ENCODE data around the gene SLC66A1.
"Not testable (repeated sequence)": the region's sequence is repeated elsewhere in the genome, so short reads cannot be mapped to it uniquely, and the experiment has no call there.

The SLC66A1 gene

GRCh38 chr1:19289244-19289643 lies 22.9 kb upstream of the SLC66A1 start:
- no peaks in the 10 kb centered on the region for H3K4me1 ChIP-seq (ENCODE audit: low read length)
- no peaks in the 10 kb centered on the region for H3K9me3 ChIP-seq (ENCODE audit: insufficient read depth, low read length)
- no peak overlapping the region for H2AFZ ChIP-seq (ENCODE audit: low read depth, low read length)
- H3K4me2 ChIP-seq (ENCODE audit: low read length), result no peak overlapping the region
- no peaks in the 10 kb centered on the region for H3K79me2 ChIP-seq (ENCODE audit: low read length)
- no peak overlapping the region for H3K9ac ChIP-seq (ENCODE audit: low read length)
- H3K27ac ChIP-seq (ENCODE audit: low read length), result no peak overlapping the region
- no peaks in the 10 kb centered on the region for H3K27me3 ChIP-seq (ENCODE audit: low read depth, low read length)
- no peak for TF ChIP-seq EZH2phosphoT487 (IDR thresholded peaks at IDR 0.05; ENCODE audit: low read depth)
- TF ChIP-seq, protein P1, sequence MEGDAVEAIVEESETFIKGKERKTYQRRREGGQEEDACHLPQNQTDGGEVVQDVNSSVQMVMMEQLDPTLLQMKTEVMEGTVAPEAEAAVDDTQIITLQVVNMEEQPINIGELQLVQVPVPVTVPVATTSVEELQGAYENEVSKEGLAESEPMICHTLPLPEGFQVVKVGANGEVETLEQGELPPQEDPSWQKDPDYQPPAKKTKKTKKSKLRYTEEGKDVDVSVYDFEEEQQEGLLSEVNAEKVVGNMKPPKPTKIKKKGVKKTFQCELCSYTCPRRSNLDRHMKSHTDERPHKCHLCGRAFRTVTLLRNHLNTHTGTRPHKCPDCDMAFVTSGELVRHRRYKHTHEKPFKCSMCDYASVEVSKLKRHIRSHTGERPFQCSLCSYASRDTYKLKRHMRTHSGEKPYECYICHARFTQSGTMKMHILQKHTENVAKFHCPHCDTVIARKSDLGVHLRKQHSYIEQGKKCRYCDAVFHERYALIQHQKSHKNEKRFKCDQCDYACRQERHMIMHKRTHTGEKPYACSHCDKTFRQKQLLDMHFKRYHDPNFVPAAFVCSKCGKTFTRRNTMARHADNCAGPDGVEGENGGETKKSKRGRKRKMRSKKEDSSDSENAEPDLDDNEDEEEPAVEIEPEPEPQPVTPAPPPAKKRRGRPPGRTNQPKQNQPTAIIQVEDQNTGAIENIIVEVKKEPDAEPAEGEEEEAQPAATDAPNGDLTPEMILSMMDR (IDR thresholded peaks at IDR 0.05; ENCODE audit: low read depth, low read length), result no peak
- H4K20me1 ChIP-seq (ENCODE audit: insufficient read depth, low read length), result no peaks in the 10 kb centered on the region
- H3K4me3 ChIP-seq (ENCODE audit: low read length), result no peak overlapping the region
- H3K36me3 ChIP-seq (replicated peaks; ENCODE audit: low read depth, low read length), result no peaks in the 10 kb centered on the region

GRCh38 chr1:19294638-19295037 lies 17.5 kb upstream of the SLC66A1 start:
- no peak overlapping the region for H3K4me2 ChIP-seq (ENCODE audit: low read length)
- H3K9ac ChIP-seq (ENCODE audit: low read length), result no peak overlapping the region
- TF ChIP-seq EZH2phosphoT487 (IDR thresholded peaks at IDR 0.05; ENCODE audit: low read depth), result no peak
- TF ChIP-seq, protein P1 (IDR thresholded peaks at IDR 0.05; ENCODE audit: low read depth, low read length), result no peak
- H2AFZ ChIP-seq (ENCODE audit: low read depth, low read length), result no peak overlapping the region
- no peaks in the 10 kb centered on the region for H3K79me2 ChIP-seq (ENCODE audit: low read length)
- H3K4me3 ChIP-seq (ENCODE audit: low read length), result no peak overlapping the region
- no peaks in the 10 kb centered on the region for H3K27me3 ChIP-seq (ENCODE audit: low read depth, low read length)
- H3K4me1 ChIP-seq (ENCODE audit: low read length), result no peaks in the 10 kb centered on the region
- no peak overlapping the region for H3K27ac ChIP-seq (ENCODE audit: low read length)
- H3K9me3 ChIP-seq (ENCODE audit: insufficient read depth, low read length), result no peaks in the 10 kb centered on the region
- H3K36me3 ChIP-seq (replicated peaks; ENCODE audit: low read depth, low read length), result no peaks in the 10 kb centered on the region
- H4K20me1 ChIP-seq (ENCODE audit: insufficient read depth, low read length), result no peaks in the 10 kb centered on the region

- no peaks in the 10 kb centered on the region for H4K20me1 ChIP-seq (ENCODE audit: insufficient read depth, low read length)
- H3K9ac ChIP-seq (ENCODE audit: low read length), result no peak overlapping the region
- no peak overlapping the region for H3K4me2 ChIP-seq (ENCODE audit: low read length)
- no peaks in the 10 kb centered on the region for H3K27me3 ChIP-seq (ENCODE audit: low read depth, low read length)
- peaks cover 4% of the 10 kb centered on the region for H3K36me3 ChIP-seq (replicated peaks; ENCODE audit: low read depth, low read length)
- H3K79me2 ChIP-seq (ENCODE audit: low read length), result no peaks in the 10 kb centered on the region
- TF ChIP-seq EZH2phosphoT487 (IDR thresholded peaks at IDR 0.05; ENCODE audit: low read depth), result no peak
- TF ChIP-seq, protein P1 (IDR thresholded peaks at IDR 0.05; ENCODE audit: low read depth, low read length), result no peak
- H2AFZ ChIP-seq (ENCODE audit: low read depth, low read length), result no peak overlapping the region
- H3K4me1 ChIP-seq (ENCODE audit: low read length), result no peaks in the 10 kb centered on the region
- H3K27ac ChIP-seq (ENCODE audit: low read length), result no peak overlapping the region
- H3K4me3 ChIP-seq (ENCODE audit: low read length), result no peak overlapping the region
- no peaks in the 10 kb centered on the region for H3K9me3 ChIP-seq (ENCODE audit: insufficient read depth, low read length)
These were observed 11.9 kb upstream of the SLC66A1 start for GRCh38 chr1:19300211-19300610.

DNA sequence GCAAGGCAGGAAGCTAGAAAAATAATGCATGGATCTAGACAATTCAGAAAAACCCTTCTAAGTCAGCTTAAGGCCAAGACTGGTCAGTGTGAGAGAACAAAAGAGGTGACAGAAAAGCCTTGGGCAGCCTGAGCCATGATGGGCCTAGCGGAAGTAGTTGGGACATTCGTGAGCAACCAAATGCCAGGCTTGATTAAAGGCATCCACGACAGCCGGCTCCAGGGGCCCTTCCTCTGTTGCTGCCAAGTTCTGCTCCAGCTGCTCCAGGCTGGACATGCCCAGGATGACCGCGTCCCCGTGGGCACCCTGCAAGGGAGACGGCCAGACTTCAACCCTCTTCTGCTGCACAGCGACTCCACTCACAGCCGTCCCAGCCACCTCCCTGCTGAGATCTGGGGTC lies 8.0 kb upstream of the SLC66A1 start:
- not testable (repeated sequence) for H3K36me3 ChIP-seq (replicated peaks; ENCODE audit: low read depth, low read length); H2AFZ ChIP-seq (ENCODE audit: low read depth, low read length); H3K4me1 ChIP-seq (ENCODE audit: low read length); H4K20me1 ChIP-seq (ENCODE audit: insufficient read depth, low read length); H3K9ac ChIP-seq (ENCODE audit: low read length); H3K9me3 ChIP-seq (ENCODE audit: insufficient read depth, low read length); H3K79me2 ChIP-seq (ENCODE audit: low read length); H3K27ac ChIP-seq (ENCODE audit: low read length); H3K4me3 ChIP-seq (ENCODE audit: low read length); H3K27me3 ChIP-seq (ENCODE audit: low read depth, low read length); H3K4me2 ChIP-seq (ENCODE audit: low read length)

- H3K79me2 ChIP-seq (ENCODE audit: low read length), result peaks cover 14% of the 10 kb centered on the region
- H3K9me3 ChIP-seq (ENCODE audit: insufficient read depth, low read length), result no peaks in the 10 kb centered on the region
- H2AFZ ChIP-seq (ENCODE audit: low read depth, low read length), result no peak overlapping the region
- no peak overlapping the region for H3K27ac ChIP-seq (ENCODE audit: low read length)
- TF ChIP-seq EZH2phosphoT487 (IDR thresholded peaks at IDR 0.05; ENCODE audit: low read depth), result no peak
- TF ChIP-seq, protein P1 (IDR thresholded peaks at IDR 0.05; ENCODE audit: low read depth, low read length), result no peak
- H3K9ac ChIP-seq (ENCODE audit: low read length), result no peak overlapping the region
- peaks cover 4% of the 10 kb centered on the region; the same call in 1 of the 2 replicates for H3K4me1 ChIP-seq (ENCODE audit: low read length)
- peaks cover 4% of the 10 kb centered on the region for H3K36me3 ChIP-seq (replicated peaks; ENCODE audit: low read depth, low read length)
- H3K4me2 ChIP-seq (ENCODE audit: low read length), result no peak overlapping the region
- H4K20me1 ChIP-seq (ENCODE audit: insufficient read depth, low read length), result no peaks in the 10 kb centered on the region
- no peak overlapping the region for H3K4me3 ChIP-seq (ENCODE audit: low read length)
- H3K27me3 ChIP-seq (ENCODE audit: low read depth, low read length), result no peaks in the 10 kb centered on the region
These were observed 6.2 kb upstream of the SLC66A1 start for GRCh38 chr1:19305880-19306279.

Measured in OCI-LY3 (cell line).